HepG2 (cell line): ENCODE data around the gene SDE2. TPM values are rescaled to one million over a fixed set of nuclear protein-coding genes. Genes with fewer than 3 reads are reported as not detected.

Source experiments
- BHLHE40 ChIP-seq: IDR thresholded peaks from 2 replicates; pipeline ENCODE4 v1.6.1; 2011; ENCODE audit warnings: low read length, improper control_type of control experiment
- DPF2 ChIP-seq: sonication (generic); formaldehyde crosslinking; IDR thresholded peaks from 2 replicates; pipeline ENCODE4 v1.4.0; 2020; ENCODE audit warnings: mild to moderate bottlenecking, low read depth, missing genetic modification reagents, borderline replicate concordance
- ERF ChIP-seq: IDR thresholded peaks from 2 replicates; pipeline ENCODE4 v1.6.1; 2018; ENCODE audit warnings: missing biosample characterization, missing genetic modification reagents
- GZF1 ChIP-seq: sonication (generic); formaldehyde crosslinking; IDR thresholded peaks from 2 replicates; pipeline ENCODE4 v1.5.1; 2020; ENCODE audit warnings: mild to moderate bottlenecking, missing genetic modification reagents
- NR3C1 ChIP-seq: sonication (generic); formaldehyde crosslinking; IDR thresholded peaks from 2 replicates; pipeline ENCODE4 v1.4.0; 2020; ENCODE audit warnings: missing genetic modification reagents
- REXO4 ChIP-seq: sonication (generic); formaldehyde crosslinking; IDR thresholded peaks from 2 replicates; pipeline ENCODE4 v1.8.0; 2022; ENCODE audit warnings: missing genetic modification reagents, mild to moderate bottlenecking, borderline replicate concordance
- RFX1 ChIP-seq: fragments of 450-650 bp; IDR thresholded peaks from 2 replicates; pipeline ENCODE4 v1.6.1; 2017
- SP5 ChIP-seq: IDR thresholded peaks from 2 replicates; pipeline ENCODE4 v1.6.1; 2016; ENCODE audit warnings: low read depth, borderline replicate concordance
- TCF7L2 ChIP-seq: IDR thresholded peaks from 2 replicates; pipeline ENCODE4 v1.6.1; 2011; ENCODE audit warnings: mild to moderate bottlenecking, low read depth, low read length, moderate library complexity
- TOPORS ChIP-seq: sonication (generic); formaldehyde crosslinking; IDR thresholded peaks from 2 replicates; pipeline ENCODE4 v1.8.0; 2023; ENCODE audit warnings: mild to moderate bottlenecking, missing genetic modification reagents
- ZFP82 ChIP-seq: sonication (generic); formaldehyde crosslinking; IDR thresholded peaks from 2 replicates; pipeline ENCODE4 v1.5.1; 2020; ENCODE audit warnings: mild to moderate bottlenecking, missing genetic modification reagents, borderline replicate concordance
- ZNF547 ChIP-seq: sonication (generic); formaldehyde crosslinking; IDR thresholded peaks from 2 replicates; pipeline ENCODE4 v1.5.1; 2020; ENCODE audit warnings: mild to moderate bottlenecking, missing genetic modification reagents
- ZNF720 ChIP-seq: sonication (generic); formaldehyde crosslinking; IDR thresholded peaks from 2 replicates; pipeline ENCODE4 v1.4.0; 2020; ENCODE audit warnings: missing genetic modification reagents
- ZNF724P ChIP-seq: sonication (generic); formaldehyde crosslinking; IDR thresholded peaks from 2 replicates; pipeline ENCODE4 v1.8.0; 2022; ENCODE audit warnings: missing genetic modification reagents, borderline replicate concordance
- ZNF747 ChIP-seq: sonication (generic); formaldehyde crosslinking; IDR thresholded peaks from 2 replicates; pipeline ENCODE4 v1.8.1; 2023; ENCODE audit warnings: missing genetic modification reagents, mild to moderate bottlenecking, borderline replicate concordance
- polyA plus RNA-seq, 8 experiments: library from polyadenylated mRNA; depleted of rRNA in 3 of 8; stranded (reverse) in 7 of 8; unstranded in 1 of 8; fragments of >200 nt; fragmentation: Illumina TruSeq in 4 of 8; extraction: Trizol in 4 of 8; gene quantifications; 2 replicates each; pipeline versions ENCODE4 v1.2.1 to v1.2.3, GENCODE V29; 2011 to 2016; ENCODE audit warnings: low read depth in 4 of 8, missing spikeins in 1 of 8, mixed read lengths in 1 of 8; ENCODE audit not compliant: insufficient read depth in 1 of 8
- total RNA-seq, 5 experiments: library from RNA; depleted of rRNA; stranded (reverse); fragments of >200 nt; fragmentation: Illumina TruSeq; extraction: Trizol; gene quantifications; 2 replicates each; pipeline ENCODE4 v1.2.3, GENCODE V29; 2016; ENCODE audit warnings: low read depth in 1 of 5
- TF ChIP-seq, protein P1 (sequence below): IDR thresholded peaks from 2 replicates; pipeline ENCODE4 v1.6.1; 2016; ENCODE audit warnings: missing genetic modification reagents, missing compliant biosample characterization
- TF ChIP-seq, protein P2 (sequence below): sonication (generic); formaldehyde crosslinking; IDR thresholded peaks from 2 replicates; pipeline ENCODE4 v1.4.0; 2020; ENCODE audit warnings: low read depth, missing genetic modification reagents
- TF ChIP-seq, protein P3 (sequence below): sonication (generic); formaldehyde crosslinking; IDR thresholded peaks from 2 replicates; pipeline ENCODE4 v1.8.0; 2022; ENCODE audit warnings: mild to moderate bottlenecking, missing genetic modification reagents; ENCODE audit not compliant: insufficient replicate concordance
- TF ChIP-seq, protein P4 (sequence below): IDR thresholded peaks from 2 replicates; pipeline ENCODE4 v1.6.1; 2018; ENCODE audit warnings: missing genetic modification reagents
- TF ChIP-seq, protein P5 (sequence below): sonication (generic); formaldehyde crosslinking; conservative IDR thresholded peaks from 2 replicates; pipeline ENCODE4 v1.8.0; 2022; ENCODE audit warnings: mild to moderate bottlenecking, moderate library complexity, missing genetic modification reagents
- TF ChIP-seq, protein P6 (sequence below): IDR thresholded peaks from 2 replicates; pipeline ENCODE4 v1.6.1; 2016

Gene SDE2
- total and polyA plus RNA-seq, 2 of the 13 experiments (the other 11 are each of a cell fraction or from before 2014, with no cell fraction given), result 10.8 to 19.6 TPM

DNA sequence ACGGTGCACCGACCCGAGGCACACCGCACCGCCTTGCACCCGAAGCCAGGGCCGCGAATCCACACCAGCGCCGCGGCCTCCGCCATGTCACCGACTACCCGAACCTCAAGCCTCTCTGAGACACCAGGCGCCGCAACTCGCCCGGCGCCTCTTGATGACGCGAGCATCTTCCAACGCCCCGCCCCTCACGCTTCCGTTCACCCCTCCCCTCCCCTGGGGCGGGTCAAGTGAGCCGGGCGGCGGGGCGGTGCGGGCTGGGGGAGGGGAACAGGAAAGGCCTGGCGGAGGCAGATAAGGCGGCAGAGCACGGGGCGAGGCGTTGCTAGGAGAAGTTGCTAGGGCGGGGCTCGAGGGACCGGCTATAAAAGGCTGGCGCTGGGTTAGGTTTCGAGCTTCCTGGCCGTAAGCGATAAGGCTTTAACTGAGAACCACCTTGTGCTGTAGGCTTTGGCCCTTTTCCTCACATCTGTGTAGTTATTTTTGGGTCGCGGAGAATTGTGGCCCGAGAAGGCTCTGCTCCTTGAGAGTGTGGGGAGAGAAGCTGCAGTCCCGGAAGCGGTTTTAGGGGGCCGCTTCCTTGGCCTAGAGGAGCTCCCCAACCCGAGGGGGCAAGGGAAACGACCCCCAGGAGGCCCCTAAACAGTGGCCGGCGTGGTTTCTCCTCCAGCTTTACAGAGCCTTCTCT is at the start of gene SDE2 (continued):
- peak; percentile 91 for TF ChIP-seq SP5
- TF ChIP-seq ZNF547 (CRISPR knock-in tag), result no peak
- TF ChIP-seq, protein P1, sequence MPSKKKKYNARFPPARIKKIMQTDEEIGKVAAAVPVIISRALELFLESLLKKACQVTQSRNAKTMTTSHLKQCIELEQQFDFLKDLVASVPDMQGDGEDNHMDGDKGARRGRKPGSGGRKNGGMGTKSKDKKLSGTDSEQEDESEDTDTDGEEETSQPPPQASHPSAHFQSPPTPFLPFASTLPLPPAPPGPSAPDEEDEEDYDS (CRISPR knock-in tag), result peak; percentile 99
- peak; percentile 63 for TF ChIP-seq BHLHE40
- TF ChIP-seq TCF7L2, result no peak
- TF ChIP-seq, protein P2, sequence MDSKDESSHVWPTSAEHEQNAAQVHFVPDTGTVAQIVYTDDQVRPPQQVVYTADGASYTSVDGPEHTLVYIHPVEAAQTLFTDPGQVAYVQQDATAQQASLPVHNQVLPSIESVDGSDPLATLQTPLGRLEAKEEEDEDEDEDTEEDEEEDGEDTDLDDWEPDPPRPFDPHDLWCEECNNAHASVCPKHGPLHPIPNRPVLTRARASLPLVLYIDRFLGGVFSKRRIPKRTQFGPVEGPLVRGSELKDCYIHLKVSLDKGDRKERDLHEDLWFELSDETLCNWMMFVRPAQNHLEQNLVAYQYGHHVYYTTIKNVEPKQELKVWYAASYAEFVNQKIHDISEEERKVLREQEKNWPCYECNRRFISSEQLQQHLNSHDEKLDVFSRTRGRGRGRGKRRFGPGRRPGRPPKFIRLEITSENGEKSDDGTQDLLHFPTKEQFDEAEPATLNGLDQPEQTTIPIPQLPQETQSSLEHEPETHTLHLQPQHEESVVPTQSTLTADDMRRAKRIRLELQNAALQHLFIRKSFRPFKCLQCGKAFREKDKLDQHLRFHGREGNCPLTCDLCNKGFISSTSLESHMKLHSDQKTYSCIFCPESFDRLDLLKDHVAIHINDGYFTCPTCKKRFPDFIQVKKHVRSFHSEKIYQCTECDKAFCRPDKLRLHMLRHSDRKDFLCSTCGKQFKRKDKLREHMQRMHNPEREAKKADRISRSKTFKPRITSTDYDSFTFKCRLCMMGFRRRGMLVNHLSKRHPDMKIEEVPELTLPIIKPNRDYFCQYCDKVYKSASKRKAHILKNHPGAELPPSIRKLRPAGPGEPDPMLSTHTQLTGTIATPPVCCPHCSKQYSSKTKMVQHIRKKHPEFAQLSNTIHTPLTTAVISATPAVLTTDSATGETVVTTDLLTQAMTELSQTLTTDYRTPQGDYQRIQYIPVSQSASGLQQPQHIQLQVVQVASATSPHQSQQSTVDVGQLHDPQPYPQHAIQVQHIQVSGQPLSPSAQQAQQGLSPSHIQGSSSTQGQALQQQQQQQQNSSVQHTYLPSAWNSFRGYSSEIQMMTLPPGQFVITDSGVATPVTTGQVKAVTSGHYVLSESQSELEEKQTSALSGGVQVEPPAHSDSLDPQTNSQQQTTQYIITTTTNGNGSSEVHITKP (CRISPR knock-in tag), result peak; percentile 86; the same call in 1 of the 2 replicates
- TF ChIP-seq DPF2, result no peak
- TF ChIP-seq, protein P3, sequence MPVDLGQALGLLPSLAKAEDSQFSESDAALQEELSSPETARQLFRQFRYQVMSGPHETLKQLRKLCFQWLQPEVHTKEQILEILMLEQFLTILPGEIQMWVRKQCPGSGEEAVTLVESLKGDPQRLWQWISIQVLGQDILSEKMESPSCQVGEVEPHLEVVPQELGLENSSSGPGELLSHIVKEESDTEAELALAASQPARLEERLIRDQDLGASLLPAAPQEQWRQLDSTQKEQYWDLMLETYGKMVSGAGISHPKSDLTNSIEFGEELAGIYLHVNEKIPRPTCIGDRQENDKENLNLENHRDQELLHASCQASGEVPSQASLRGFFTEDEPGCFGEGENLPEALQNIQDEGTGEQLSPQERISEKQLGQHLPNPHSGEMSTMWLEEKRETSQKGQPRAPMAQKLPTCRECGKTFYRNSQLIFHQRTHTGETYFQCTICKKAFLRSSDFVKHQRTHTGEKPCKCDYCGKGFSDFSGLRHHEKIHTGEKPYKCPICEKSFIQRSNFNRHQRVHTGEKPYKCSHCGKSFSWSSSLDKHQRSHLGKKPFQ (CRISPR knock-in tag), result peak; percentile 72
- TF ChIP-seq ZNF747 (CRISPR knock-in tag), result no peak
- TF ChIP-seq, protein P4, sequence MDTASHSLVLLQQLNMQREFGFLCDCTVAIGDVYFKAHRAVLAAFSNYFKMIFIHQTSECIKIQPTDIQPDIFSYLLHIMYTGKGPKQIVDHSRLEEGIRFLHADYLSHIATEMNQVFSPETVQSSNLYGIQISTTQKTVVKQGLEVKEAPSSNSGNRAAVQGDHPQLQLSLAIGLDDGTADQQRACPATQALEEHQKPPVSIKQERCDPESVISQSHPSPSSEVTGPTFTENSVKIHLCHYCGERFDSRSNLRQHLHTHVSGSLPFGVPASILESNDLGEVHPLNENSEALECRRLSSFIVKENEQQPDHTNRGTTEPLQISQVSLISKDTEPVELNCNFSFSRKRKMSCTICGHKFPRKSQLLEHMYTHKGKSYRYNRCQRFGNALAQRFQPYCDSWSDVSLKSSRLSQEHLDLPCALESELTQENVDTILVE (CRISPR knock-in tag), result peak; percentile 92
- TF ChIP-seq NR3C1 (CRISPR knock-in tag), result no peak
- TF ChIP-seq ZNF720 (CRISPR knock-in tag), result no peak
- TF ChIP-seq GZF1 (CRISPR knock-in tag), result peak; percentile 49; the same call in 1 of the 2 replicates
- TF ChIP-seq, protein P5, sequence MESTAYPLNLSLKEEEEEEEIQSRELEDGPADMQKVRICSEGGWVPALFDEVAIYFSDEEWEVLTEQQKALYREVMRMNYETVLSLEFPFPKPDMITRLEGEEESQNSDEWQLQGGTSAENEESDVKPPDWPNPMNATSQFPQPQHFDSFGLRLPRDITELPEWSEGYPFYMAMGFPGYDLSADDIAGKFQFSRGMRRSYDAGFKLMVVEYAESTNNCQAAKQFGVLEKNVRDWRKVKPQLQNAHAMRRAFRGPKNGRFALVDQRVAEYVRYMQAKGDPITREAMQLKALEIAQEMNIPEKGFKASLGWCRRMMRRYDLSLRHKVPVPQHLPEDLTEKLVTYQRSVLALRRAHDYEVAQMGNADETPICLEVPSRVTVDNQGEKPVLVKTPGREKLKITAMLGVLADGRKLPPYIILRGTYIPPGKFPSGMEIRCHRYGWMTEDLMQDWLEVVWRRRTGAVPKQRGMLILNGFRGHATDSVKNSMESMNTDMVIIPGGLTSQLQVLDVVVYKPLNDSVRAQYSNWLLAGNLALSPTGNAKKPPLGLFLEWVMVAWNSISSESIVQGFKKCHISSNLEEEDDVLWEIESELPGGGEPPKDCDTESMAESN, result 0 out of 2 replicates have a peak, but pooled peaks have one; percentile 48
- TF ChIP-seq REXO4 (CRISPR knock-in tag), result no peak
- no peak for TF ChIP-seq TOPORS
- TF ChIP-seq ZNF724P (CRISPR knock-in tag), result no peak
- peak; percentile 88 for TF ChIP-seq RFX1
- peak; percentile 55; the same call in 1 of the 2 replicates for TF ChIP-seq ZFP82
- TF ChIP-seq ERF, result peak; percentile 65; the same call in 1 of the 2 replicates
- TF ChIP-seq, protein P6, sequence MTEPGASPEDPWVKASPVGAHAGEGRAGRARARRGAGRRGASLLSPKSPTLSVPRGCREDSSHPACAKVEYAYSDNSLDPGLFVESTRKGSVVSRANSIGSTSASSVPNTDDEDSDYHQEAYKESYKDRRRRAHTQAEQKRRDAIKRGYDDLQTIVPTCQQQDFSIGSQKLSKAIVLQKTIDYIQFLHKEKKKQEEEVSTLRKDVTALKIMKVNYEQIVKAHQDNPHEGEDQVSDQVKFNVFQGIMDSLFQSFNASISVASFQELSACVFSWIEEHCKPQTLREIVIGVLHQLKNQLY, result peak; percentile 35; the same call in 1 of the 2 replicates
